NOMO-1 treated with DMSO at 0.1 percent for 48 hours (cell line): ENCODE results near the gene NOS3.
A peak's percentile ranks its signal among the peaks of the same experiment; 100 is the strongest.
"Not testable (repeated sequence)": the region's sequence is repeated elsewhere in the genome, so short reads cannot be mapped to it uniquely, and the experiment has no call there.

Source experiments
- DNase-seq: peaks from one replicate; lab custom pipeline; 2025; ENCODE audit not compliant: unreplicated experiment; lab: John Stamatoyannopoulos, UW

Gene NOS3

DNA sequence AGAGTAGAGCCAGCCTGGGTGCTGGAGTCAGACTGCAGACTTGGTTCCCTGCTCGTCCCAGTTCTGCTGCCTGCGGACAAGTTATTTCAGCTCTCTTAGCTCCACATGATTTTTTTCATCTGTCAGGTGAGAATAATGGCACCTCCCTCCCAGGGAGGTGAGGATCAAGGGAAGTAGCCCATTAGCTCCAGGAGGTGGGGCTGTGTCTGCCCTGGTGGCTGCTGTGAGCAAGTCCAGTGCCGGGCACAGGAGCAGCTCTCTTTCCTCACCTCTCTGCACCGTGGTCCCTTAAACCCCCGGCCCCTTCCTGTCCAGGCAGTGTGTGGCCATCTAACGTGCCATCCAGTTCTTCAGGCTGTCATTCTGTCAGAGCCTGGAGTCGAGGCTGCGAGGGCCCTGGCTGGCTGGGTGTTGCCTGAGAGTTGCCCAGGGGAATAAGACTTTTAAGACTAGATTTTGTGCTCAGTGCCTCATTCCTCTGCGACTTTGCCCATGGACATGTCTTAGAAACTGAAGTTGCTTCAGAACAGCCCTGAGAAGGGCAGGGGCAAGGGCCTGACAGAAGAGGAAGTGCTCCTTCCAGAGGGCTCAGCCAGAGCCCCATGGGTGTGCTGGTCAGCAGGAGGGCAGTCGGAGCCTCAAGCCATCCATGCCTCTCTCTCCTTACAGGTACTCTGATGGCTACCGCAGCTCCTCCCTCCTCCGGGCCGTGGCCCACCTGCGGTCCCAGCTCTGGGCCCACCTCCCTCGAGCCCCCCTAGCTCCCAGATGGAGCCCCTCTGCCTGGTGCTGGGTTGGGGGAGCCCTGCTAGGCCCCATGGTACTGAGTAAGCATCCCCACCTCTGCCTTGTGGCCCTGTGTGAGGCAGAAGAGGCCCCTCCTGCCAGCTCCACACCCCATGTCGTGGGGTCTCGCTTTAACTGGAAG, 42.4 kb downstream of the NOS3 start:
- no peak for DNase-seq

DNA sequence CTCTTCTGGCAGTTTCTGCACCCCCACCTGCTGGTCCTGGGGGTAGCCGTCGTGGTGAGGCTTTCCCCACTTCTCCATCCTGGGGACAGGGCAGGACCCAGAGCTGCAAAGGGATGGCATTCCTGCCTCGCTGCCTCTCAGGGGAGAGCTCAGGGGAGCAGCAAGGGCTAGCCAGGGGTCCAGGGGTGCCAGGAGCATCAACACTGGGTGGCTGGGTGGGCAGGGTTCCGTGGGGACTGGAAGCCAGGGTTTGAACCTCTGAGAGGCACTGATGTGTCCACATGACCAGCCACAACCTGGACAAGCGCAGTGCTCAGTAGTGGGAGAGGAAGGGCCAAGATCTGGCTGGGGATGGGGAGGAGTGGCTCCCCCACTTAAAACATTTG, 43.0 kb downstream of the NOS3 start:
- DNase-seq: no peak

DNA sequence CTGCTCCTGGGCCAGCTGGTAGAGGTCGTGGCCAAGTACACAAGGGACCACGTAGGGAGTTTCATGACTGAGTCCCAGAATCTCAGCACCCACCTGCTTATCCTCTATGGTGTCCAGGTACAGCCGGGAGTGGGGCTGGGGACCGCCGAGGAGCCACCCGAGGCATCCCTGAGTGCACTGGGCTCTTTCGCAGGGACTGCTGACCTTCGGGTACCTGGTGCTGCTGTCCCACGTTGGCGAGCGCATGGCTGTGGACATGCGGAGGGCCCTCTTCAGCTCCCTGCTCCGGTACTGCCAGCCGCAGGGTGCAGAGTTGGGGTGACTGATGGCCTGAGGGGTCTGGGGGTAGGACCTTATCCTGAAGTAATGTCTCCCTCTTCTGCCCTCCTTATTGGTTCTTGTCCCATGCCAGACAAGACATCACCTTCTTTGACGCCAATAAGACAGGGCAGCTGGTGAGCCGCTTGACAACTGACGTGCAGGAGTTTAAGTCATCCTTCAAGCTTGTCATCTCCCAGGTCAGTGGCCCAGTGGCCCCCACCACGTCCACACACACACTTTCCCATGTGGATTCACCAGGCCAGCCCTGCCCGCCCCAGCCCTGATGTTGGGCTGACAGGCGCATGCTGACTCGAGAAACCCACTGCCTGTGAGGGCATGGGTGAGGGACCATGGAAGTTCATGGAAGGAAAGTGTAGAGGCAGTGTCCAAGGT, 43.7 kb downstream of the NOS3 start:
- no peak for DNase-seq

DNA sequence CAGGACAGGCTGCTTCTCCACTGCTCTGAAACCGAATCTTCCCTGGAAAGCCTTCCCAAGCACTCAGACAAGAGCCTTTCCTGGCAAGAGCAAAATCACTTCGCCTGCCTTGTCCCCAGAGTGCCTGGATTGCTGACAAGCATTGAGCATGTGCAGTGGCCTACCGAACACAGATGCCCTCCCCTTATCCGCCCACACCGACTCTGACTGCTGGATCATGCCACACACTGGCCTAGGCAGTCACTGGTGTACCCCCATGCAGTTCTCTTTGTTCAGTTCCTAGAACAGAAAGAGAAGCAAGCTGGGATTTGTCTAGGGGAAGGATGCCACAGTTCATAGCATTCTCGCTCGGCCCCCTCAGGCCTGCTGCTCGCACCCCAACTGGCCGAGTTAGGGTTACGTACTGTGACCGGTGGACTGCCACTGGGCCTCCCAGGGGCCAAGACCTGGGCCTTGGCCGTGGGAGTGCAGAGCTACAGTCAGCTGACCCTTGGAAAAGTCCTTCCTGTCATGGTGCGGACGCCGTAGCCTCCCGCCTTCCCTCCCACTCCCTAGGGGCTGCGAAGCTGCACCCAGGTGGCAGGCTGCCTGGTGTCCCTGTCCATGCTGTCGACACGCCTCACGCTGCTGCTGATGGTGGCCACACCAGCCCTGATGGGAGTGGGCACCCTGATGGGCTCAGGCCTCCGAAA, 44.4 kb downstream of the NOS3 start:
- DNase-seq: no peak

DNA sequence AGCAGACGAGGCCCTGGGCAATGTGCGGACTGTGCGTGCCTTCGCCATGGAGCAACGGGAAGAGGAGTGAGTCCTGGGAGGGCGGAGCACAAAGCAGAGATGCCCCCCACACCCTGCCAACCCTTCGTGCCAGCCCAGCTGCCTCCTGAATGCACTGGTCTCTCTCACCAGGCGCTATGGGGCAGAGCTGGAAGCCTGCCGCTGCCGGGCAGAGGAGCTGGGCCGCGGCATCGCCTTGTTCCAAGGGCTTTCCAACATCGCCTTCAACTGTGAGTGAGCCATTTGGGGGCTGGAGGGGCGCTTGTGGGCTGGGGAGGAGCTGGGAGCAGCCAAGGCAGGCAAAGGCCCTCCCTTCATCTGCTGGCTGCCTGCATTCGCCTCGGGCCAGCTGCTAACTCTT, 45.1 kb downstream of the NOS3 start:
- no peak for DNase-seq

DNA sequence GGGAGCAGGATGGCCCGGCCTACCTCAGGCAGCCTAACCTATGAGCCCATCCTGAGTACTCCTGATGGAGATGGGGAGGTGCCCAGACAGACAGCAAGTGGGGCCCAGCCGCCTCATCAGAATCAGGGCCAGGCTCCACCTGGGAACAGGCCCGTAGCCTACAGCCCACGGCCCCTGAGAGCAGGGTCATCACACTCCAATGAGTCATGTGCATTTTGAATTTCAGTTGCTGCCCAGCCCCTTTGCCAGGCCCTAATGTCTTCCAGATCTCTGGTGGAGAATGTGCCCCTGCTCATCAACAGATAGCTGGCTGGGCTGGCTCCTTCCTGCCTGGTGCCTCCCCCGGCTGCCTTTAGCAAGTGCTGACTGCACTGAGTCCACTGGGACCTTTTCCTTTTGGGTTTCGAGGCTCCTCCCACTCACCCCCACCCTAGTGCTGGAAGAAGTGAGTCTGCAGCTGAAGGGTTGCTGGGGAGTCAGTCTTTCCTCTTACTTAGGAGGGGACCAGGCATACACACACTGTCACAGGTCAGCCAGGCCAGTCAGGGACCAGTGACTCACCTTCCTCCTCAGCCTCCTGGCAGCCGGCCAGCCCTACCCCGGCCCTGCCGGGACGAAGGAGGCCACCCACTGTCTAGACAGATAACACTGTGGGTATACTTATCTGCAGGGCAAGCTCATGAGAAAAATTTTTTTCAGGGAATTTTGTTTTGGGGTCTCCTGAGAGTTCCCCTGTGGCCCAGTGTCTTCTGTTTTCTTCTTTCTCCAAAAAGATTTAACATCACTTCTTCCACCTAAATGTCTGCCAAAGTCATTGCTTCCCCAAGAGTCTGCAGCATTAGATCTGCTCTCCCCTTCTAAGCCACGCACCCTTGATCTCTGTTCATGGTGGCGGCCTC, 48.4 kb downstream of the NOS3 start:
- peak; percentile 29 for DNase-seq

GRCh38 chr7:151039850-151040548, 49.2 kb downstream of the NOS3 start:
- DNase-seq: no peak

- DNase-seq: no peak
Observed at GRCh38 chr7:151040616-151041375, 50.0 kb downstream of the NOS3 start.

GRCh38 chr7:151043449-151043848, 52.6 kb downstream of the NOS3 start:
- not testable (repeated sequence) for DNase-seq

GRCh38 chr7:151043959-151044358, 53.1 kb downstream of the NOS3 start:
- DNase-seq: no peak

DNA sequence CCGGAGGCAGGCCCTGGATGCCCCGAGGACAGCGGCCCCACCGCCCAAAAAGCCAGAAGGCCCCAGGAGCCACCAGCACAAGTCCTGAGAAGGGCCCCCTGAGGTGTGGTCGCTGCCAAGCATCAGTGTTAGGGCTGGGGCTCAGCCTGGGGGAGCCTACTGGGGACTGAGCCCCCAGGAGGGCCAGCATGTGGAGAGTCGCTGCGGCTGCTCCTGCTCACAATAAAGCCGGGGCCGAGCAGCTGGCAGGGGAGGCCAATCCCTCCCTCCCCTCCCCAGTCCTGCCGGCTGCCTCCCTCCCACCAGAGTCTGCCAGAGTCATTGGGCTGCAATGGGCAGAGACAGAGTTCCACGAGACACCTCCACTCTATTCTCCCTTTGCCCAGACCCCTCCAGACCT, 54.4 kb downstream of the NOS3 start:
- no peak for DNase-seq

DNA sequence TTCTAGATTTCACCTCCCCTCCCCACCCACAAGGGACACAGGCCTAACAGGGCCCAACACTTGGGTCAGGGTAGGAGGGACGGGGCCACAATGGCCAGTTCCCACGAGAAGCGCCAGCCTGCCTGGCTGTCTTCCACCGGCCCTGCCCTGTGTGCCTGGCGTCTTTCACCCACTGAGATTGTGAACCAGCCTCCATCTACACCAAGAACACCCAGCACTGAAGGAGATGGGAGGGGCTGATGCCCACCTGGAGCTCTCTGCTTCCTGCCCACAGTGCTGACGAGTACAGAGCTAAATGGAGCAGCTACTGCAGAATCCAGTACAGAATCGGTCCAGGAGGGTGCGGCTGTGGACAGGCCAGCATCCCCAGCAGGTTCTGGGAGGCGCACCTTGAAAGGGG, 55.1 kb downstream of the NOS3 start:
- DNase-seq: no peak

GRCh38 chr7:151046603-151047573, 56.1 kb downstream of the NOS3 start:
- DNase-seq: no peak

DNA sequence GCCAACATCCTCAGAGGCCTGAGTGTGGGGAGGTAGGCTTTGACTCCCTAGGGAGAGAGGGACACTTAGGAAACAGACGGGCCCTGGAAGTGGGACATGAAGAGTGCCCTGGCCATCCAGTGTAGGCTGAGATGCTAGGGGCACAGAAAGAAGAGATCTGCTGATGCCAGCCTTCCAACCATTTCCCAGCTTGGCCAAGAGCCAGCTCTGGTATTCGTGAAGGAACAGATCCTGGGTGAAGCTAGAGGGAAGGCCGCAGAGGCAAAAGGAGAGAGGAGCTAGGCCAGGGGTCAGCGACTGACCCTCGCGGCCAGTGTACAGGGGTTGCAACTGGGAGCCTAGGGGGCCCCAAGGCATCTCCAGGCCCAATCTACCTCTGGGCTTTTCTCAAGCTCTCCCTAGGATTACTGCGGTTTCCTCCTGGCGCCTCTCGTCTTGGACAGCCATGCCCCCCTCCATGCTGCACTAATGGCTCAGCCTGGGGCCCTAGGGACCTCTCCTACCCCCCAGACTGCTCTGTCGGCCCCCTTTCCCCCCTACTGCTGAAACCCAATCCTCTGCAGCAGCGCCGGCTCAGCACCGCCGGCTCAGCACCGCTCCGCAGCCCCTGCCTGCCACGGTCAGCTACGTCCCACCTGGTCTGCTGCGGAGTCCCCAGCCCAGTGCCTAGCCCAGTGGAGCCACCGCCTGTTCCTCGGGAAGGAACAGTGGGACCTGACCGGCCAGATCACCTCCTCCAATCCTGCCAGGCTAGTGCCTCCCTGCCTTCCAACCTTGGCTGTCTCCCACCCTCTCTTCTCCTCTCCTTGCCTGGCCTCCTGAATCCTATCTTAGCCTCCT, 57.4 kb downstream of the NOS3 start, which contains the start of gene ASIC3:
TSS of gene ASIC3 (plus strand) at position 556 of the 840 bp plus-strand sequence. CDS start 355 bp downstream, outside the sequence.
- no peak for DNase-seq

- no peak for DNase-seq
Observed at GRCh38 chr7:151048911-151049463, 58.2 kb downstream of the NOS3 start.

DNA sequence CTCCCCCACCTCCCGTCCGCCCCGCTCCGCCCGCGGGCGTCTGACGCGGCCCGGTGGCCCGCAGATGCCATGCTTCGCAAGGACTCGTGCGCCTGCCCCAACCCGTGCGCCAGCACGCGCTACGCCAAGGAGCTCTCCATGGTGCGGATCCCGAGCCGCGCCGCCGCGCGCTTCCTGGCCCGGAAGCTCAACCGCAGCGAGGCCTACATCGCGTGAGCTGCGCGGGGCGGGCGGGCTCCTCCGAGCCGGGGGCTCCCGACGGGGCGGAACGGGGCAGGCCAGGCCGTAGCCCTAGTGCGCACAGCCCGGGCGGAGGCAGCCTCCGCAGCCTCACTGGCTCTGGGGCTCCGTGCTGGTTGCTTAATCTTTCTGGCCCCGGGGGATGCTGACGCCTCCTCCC, 60.3 kb downstream of the NOS3 start:
- DNase-seq: peak; percentile 0

GRCh38 chr7:151053096-151053495, 62.3 kb downstream of the NOS3 start:
- no peak for DNase-seq
